GM12878 (cell line): ENCODE measurements around the gene SLC7A10. TPM values are rescaled to one million over a fixed set of nuclear protein-coding genes. Genes with fewer than 3 reads are reported as not detected.

Source experiments
- ATAC-seq: fragments of 200-7000 bp; cut with Tn5 transposase; 3 replicates; pipeline ENCODE4 v1.9.1; 2020; ENCODE audit warnings: mild to moderate bottlenecking, moderate library complexity
- BruUV-seq: library from RNA; stranded (reverse); fragments of 400-500 nt; replicated peaks from 2 replicates; lab custom pipeline; 2021; lab: Mats Ljungman, UMichigan
- CTCF ChIA-PET: fragments of 300-600 bp; sonication (Branson Sonifier 250); formaldehyde crosslinking; extraction: SDS; loops from one replicate; lab custom pipeline; 2021; ENCODE audit warnings: inconsistent platforms; lab: Yijun Ruan, JAX
- POLR2A ChIA-PET: fragments of 350-600 bp; formaldehyde crosslinking; extraction: SDS; loops from one replicate; lab custom pipeline; 2021; ENCODE audit warnings: inconsistent platforms; lab: Charles Lee
- RAD21 ChIA-PET: fragments of 300-600 bp; sonication (Branson Sonifier 250); formaldehyde crosslinking; loops from one replicate; lab custom pipeline; 2023; ENCODE audit warnings: antibody characterized with exemption; ENCODE audit not compliant: unreplicated experiment; lab: Charles Lee
- SMC1A ChIA-PET: fragments of 300-600 bp; sonication (Branson Sonifier 250); formaldehyde crosslinking; loops from one replicate; lab custom pipeline; 2023; ENCODE audit not compliant: unreplicated experiment, uncharacterized antibody; lab: Charles Lee
- DNase-seq: peaks from one replicate; pipeline ENCODE4 v3.0.0-alpha.2; 2011; ENCODE audit warnings: low read depth, low spot score
- FAIRE-seq: peaks from 3 replicates; lab custom pipeline; 2011; peaks lifted over from hg19 to GRCh38; lab: Jason Lieb, UNC
- H2AFZ ChIP-seq: 2 replicates; pipeline ENCODE4 v1.6.0; 2011; ENCODE audit warnings: low read depth, low read length, control low read depth; ENCODE audit not compliant: control insufficient read depth
- H3K27ac ChIP-seq: 2 replicates; pipeline ENCODE4 v1.5.1; 2011; ENCODE audit warnings: control low read depth; ENCODE audit not compliant: control insufficient read depth, insufficient read depth
- H3K27me3 ChIP-seq, 2 experiments: replicated peaks in 1 of 2; 2 replicates each; pipeline versions ENCODE4 v1.6.0 to v1.6.1; 2011; ENCODE audit warnings: low read length in 1 of 2; ENCODE audit not compliant: control insufficient read depth in 2 of 2, insufficient read depth in 2 of 2
- H3K36me3 ChIP-seq, 2 experiments: 2 replicates each; pipeline ENCODE4 v1.5.1; 2011; ENCODE audit warnings: low read length in 1 of 2; ENCODE audit not compliant: control insufficient read depth in 2 of 2, insufficient read depth in 2 of 2
- H3K4me1 ChIP-seq: 2 replicates; pipeline ENCODE4 v1.6.1; 2011; ENCODE audit warnings: mild to moderate bottlenecking, low read length, moderate library complexity, mixed read lengths; ENCODE audit not compliant: control insufficient read depth, insufficient read depth
- H3K4me2 ChIP-seq: 2 replicates; pipeline ENCODE4 v1.6.0; 2011; ENCODE audit warnings: control low read depth; ENCODE audit not compliant: control insufficient read depth, insufficient read depth
- H3K4me3 ChIP-seq: fragments of 200-600 bp; sonication (generic); 2 replicates; pipeline ENCODE4 v1.5.1; 2016
- H3K79me2 ChIP-seq: 2 replicates; pipeline ENCODE4 v1.6.0; 2011; ENCODE audit warnings: low read length; ENCODE audit not compliant: control insufficient read depth, insufficient read depth
- H3K9ac ChIP-seq: 2 replicates; pipeline ENCODE4 v1.8.0; 2011; ENCODE audit warnings: low read length, control low read depth, mixed read lengths; ENCODE audit not compliant: control insufficient read depth, insufficient read depth
- H3K9me3 ChIP-seq: replicated peaks from 3 replicates; pipeline ENCODE4 v1.5.1; 2011; ENCODE audit warnings: mild to moderate bottlenecking, low read length; ENCODE audit not compliant: control insufficient read depth, insufficient read depth
- H4K20me1 ChIP-seq: 2 replicates; pipeline ENCODE4 v1.6.0; 2011; ENCODE audit not compliant: control insufficient read depth, insufficient read depth
- BMI1 ChIP-seq: fragments of 450-650 bp; IDR thresholded peaks from 2 replicates; pipeline ENCODE4 v1.6.1; 2016; ENCODE audit warnings: mild to moderate bottlenecking, moderate library complexity, borderline replicate concordance
- CHD1 ChIP-seq: IDR thresholded peaks from 2 replicates; pipeline ENCODE4 v1.6.1; 2012; ENCODE audit warnings: low read depth, low read length, improper control_type of control experiment
- ZBED1 ChIP-seq: IDR thresholded peaks from 2 replicates; pipeline ENCODE4 v1.6.1; 2016; ENCODE audit warnings: borderline replicate concordance
- WGBS: methylation state at CpG from one replicate; pipeline ENCODE4 v1.1.6; 2016; ENCODE audit warnings: low lambda C conversion rate; ENCODE audit not compliant: insufficient replicate concordance, insufficient coverage; ENCODE audit errors: missing lambda C conversion rate; 5-methylcytosine and 5-hydroxymethylcytosine counted together
- in situ Hi-C: fragments of 300-500 bp; cut with MboI; formaldehyde crosslinking; loops from 9 replicates; pipeline ENCODE4 v1.14.3; 2018; ENCODE audit warnings: mixed read lengths
- intact Hi-C: fragments of 100-400 bp; cut with micrococcal nuclease; formaldehyde crosslinking; loops from one replicate; pipeline ENCODE4 v1.14.2; 2022; ENCODE audit not compliant: unreplicated experiment
- polyA plus RNA-seq, 11 experiments: library from polyadenylated mRNA; depleted of rRNA in 4 of 11; unstranded in 6 of 11; stranded (reverse) in 5 of 11; fragments of >200 nt; fragmentation: Nextera tagmentation in 4 of 11; fragmentation: Illumina TruSeq in 1 of 11; extraction: Ambion mirVana in 4 of 11; extraction: Trizol in 1 of 11; gene quantifications; 1 replicate in 1 of 11; 2 replicates in 10 of 11; pipeline versions ENCODE4 v1.2.1 to v1.2.3, GENCODE V29; 2011 to 2016; ENCODE audit warnings: inconsistent platforms in 2 of 11, missing spikeins in 2 of 11, low read depth in 1 of 11
- total RNA-seq, 4 experiments: library from RNA; depleted of rRNA in 3 of 4; stranded (reverse); fragments of >200 nt in 3 of 4; fragmentation: Illumina TruSeq in 1 of 4; extraction: Trizol in 1 of 4; gene quantifications; 2 replicates each; pipeline versions ENCODE4 v1.2.1 to v1.2.3, GENCODE V29; 2013 to 2021
- TF ChIP-seq, protein P1 (sequence below): IDR thresholded peaks from 2 replicates; pipeline ENCODE4 v1.6.1; 2012; ENCODE audit warnings: mild to moderate bottlenecking, low read depth, low read length

SLC7A10 gene
- total and polyA plus RNA-seq, 10 of the 15 experiments (the other 5 are each of a cell fraction or from before 2014, with no cell fraction given): not detected

- FAIRE-seq: no peak
- BruUV-seq: no TSS peak
- no peak overlapping the region for H2AFZ ChIP-seq
- no peak for ATAC-seq
- no peak overlapping the region for H3K27ac ChIP-seq
- RAD21 ChIA-PET: no interaction called here
- H3K27me3 ChIP-seq: peaks cover 0 to 5% of the 10 kb centered on the region in 2 experiments; a peak in 3 of 4 replicates
- intact Hi-C loops (no loop called here), in situ Hi-C loops (no loop called here)
- no peaks in the 10 kb centered on the region for H3K4me1 ChIP-seq
- POLR2A ChIA-PET: no interaction called here
- TF ChIP-seq BMI1: no peak
- TF ChIP-seq ZBED1: no peak
- TF ChIP-seq, protein P1, sequence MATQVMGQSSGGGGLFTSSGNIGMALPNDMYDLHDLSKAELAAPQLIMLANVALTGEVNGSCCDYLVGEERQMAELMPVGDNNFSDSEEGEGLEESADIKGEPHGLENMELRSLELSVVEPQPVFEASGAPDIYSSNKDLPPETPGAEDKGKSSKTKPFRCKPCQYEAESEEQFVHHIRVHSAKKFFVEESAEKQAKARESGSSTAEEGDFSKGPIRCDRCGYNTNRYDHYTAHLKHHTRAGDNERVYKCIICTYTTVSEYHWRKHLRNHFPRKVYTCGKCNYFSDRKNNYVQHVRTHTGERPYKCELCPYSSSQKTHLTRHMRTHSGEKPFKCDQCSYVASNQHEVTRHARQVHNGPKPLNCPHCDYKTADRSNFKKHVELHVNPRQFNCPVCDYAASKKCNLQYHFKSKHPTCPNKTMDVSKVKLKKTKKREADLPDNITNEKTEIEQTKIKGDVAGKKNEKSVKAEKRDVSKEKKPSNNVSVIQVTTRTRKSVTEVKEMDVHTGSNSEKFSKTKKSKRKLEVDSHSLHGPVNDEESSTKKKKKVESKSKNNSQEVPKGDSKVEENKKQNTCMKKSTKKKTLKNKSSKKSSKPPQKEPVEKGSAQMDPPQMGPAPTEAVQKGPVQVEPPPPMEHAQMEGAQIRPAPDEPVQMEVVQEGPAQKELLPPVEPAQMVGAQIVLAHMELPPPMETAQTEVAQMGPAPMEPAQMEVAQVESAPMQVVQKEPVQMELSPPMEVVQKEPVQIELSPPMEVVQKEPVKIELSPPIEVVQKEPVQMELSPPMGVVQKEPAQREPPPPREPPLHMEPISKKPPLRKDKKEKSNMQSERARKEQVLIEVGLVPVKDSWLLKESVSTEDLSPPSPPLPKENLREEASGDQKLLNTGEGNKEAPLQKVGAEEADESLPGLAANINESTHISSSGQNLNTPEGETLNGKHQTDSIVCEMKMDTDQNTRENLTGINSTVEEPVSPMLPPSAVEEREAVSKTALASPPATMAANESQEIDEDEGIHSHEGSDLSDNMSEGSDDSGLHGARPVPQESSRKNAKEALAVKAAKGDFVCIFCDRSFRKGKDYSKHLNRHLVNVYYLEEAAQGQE: no peak
- no peak for TF ChIP-seq CHD1
- no peak for DNase-seq
- H3K79me2 ChIP-seq: no peaks in the 10 kb centered on the region
- no peaks in the 10 kb centered on the region for H3K36me3 ChIP-seq
- no peak overlapping the region for H3K4me2 ChIP-seq
- H3K4me3 ChIP-seq: no peak overlapping the region
- SMC1A ChIA-PET: no interaction called here
- H4K20me1 ChIP-seq: no peaks in the 10 kb centered on the region
- no peak overlapping the region for H3K9ac ChIP-seq
- CTCF ChIA-PET: no interaction called here
- WGBS: 0% methylated on average over 1 of the region's 1 CpG
- H3K9me3 ChIP-seq: no peaks in the 10 kb centered on the region
Observed at GRCh38 chr19:33189453-33189852, 36.2 kb downstream of the SLC7A10 start.
